Neuronal stem cell (in vitro differentiated cells): ENCODE data around the gene SRRD.

Experiments used
- DNase-seq: peaks from one replicate; pipeline ENCODE4 v3.0.0-alpha.2; 2013; ENCODE audit warnings: low spot score
- H2AFZ ChIP-seq: one replicate; pipeline ENCODE4 v1.6.1; 2013; ENCODE audit warnings: mild to moderate bottlenecking, low read length, inconsistent platforms
- H2AK5ac ChIP-seq: 2 replicates; pipeline ENCODE4 v1.6.1; 2013; ENCODE audit warnings: low read depth, mild to moderate bottlenecking, inconsistent platforms, low read length, moderate library complexity, mixed read lengths
- H2BK120ac ChIP-seq: 2 replicates; pipeline ENCODE4 v1.6.1; 2013; ENCODE audit warnings: low read depth, mild to moderate bottlenecking, inconsistent platforms, low read length, moderate library complexity, mixed read lengths
- H2BK12ac ChIP-seq: one replicate; pipeline ENCODE4 v1.6.1; 2013; ENCODE audit warnings: low read length, inconsistent platforms
- H2BK15ac ChIP-seq: 2 replicates; pipeline ENCODE4 v1.6.1; 2013; ENCODE audit warnings: mild to moderate bottlenecking, low read length, inconsistent platforms, mixed read lengths
- H2BK5ac ChIP-seq: one replicate; pipeline ENCODE4 v1.6.1; 2013; ENCODE audit warnings: inconsistent platforms, mild to moderate bottlenecking, low read length, moderate library complexity
- H3K14ac ChIP-seq: one replicate; pipeline ENCODE4 v1.6.1; 2013; ENCODE audit warnings: low read length, inconsistent platforms
- H3K18ac ChIP-seq: 2 replicates; pipeline ENCODE4 v1.6.1; 2013; ENCODE audit warnings: low read length, inconsistent platforms
- H3K23ac ChIP-seq: 2 replicates; pipeline ENCODE4 v1.6.1; 2013; ENCODE audit warnings: low read depth, mild to moderate bottlenecking, mixed read lengths, low read length, inconsistent platforms; ENCODE audit not compliant: poor library complexity
- H3K27ac ChIP-seq: replicated peaks from 3 replicates; pipeline ENCODE4 v1.5.1; 2013; ENCODE audit warnings: low read length, inconsistent platforms
- H3K27me3 ChIP-seq, 3 experiments: 2 replicates each; pipeline ENCODE4 v1.6.1; 2013; ENCODE audit warnings: low read length in 3 of 3, mild to moderate bottlenecking in 2 of 3, inconsistent platforms in 1 of 3, low read depth in 1 of 3, mixed read lengths in 1 of 3, moderate library complexity in 1 of 3; ENCODE audit not compliant: control insufficient read depth in 3 of 3, insufficient read depth in 3 of 3
- H3K36me3 ChIP-seq, 2 donors: replicated peaks in 1 of 2; 2 replicates each; pipeline ENCODE4 v1.6.1; 2013; ENCODE audit warnings: low read length in 2 of 2; ENCODE audit not compliant: control insufficient read depth in 2 of 2, insufficient read depth in 2 of 2
- H3K4ac ChIP-seq: 2 replicates; pipeline ENCODE4 v1.6.1; 2013; ENCODE audit warnings: inconsistent platforms, mild to moderate bottlenecking, low read length, moderate library complexity
- H3K4me1 ChIP-seq, 2 donors: 1 replicate in 1 of 2; 2 replicates in 1 of 2; pipeline ENCODE4 v1.6.1; 2013; ENCODE audit warnings: low read length in 2 of 2, low read depth in 1 of 2; ENCODE audit not compliant: control insufficient read depth in 2 of 2, insufficient read depth in 1 of 2
- H3K4me2 ChIP-seq: one replicate; pipeline ENCODE4 v1.6.1; 2013; ENCODE audit warnings: mild to moderate bottlenecking, low read length, inconsistent platforms; ENCODE audit not compliant: insufficient read depth, poor library complexity, severe bottlenecking
- H3K4me3 ChIP-seq, 2 donors: 2 replicates each; pipeline ENCODE4 v1.5.1; 2013; ENCODE audit warnings: low read length in 2 of 2, mild to moderate bottlenecking in 2 of 2, inconsistent platforms in 1 of 2, moderate library complexity in 1 of 2
- H3K79me1 ChIP-seq: one replicate; pipeline ENCODE4 v1.6.1; 2013; ENCODE audit warnings: low read depth, mild to moderate bottlenecking, inconsistent platforms, low read length, moderate library complexity
- H3K9ac ChIP-seq: one replicate; pipeline ENCODE4 v1.6.1; 2013; ENCODE audit warnings: mild to moderate bottlenecking, low read depth, low read length, inconsistent platforms; ENCODE audit not compliant: poor library complexity
- H3K9me3 ChIP-seq, 2 donors: replicated peaks in 1 of 2; 2 replicates each; pipeline versions ENCODE3 to v1.6.1; 2013; ENCODE audit warnings: low read length in 2 of 2, mild to moderate bottlenecking in 2 of 2, inconsistent platforms in 1 of 2, low read depth in 1 of 2, mixed read lengths in 1 of 2, moderate library complexity in 1 of 2; ENCODE audit not compliant: control insufficient read depth in 2 of 2, insufficient read depth in 1 of 2
- H4K8ac ChIP-seq: one replicate; pipeline ENCODE4 v1.6.1; 2013; ENCODE audit warnings: low read depth, mild to moderate bottlenecking, inconsistent platforms, low read length, moderate library complexity
- H4K91ac ChIP-seq: one replicate; pipeline ENCODE4 v1.6.1; 2013; ENCODE audit warnings: low read length, low read depth, mild to moderate bottlenecking, inconsistent platforms; ENCODE audit not compliant: poor library complexity
- WGBS, 2 donors: extraction: QIAGEN DNeasy Blood & Tissue Kit; methylation state at CpG; one replicate each; pipeline ENCODE4 v1.1.7; 2013; ENCODE audit warnings: missing lambda C conversion rate in 2 of 2, mixed read lengths in 1 of 2; ENCODE audit not compliant: insufficient read length in 2 of 2, insufficient replicate concordance in 1 of 2; ENCODE audit errors: extremely low coverage in 2 of 2; 5-methylcytosine and 5-hydroxymethylcytosine counted together

Gene SRRD

GRCh38 chr22:26534171-26534855 is 50.6 kb downstream of the SRRD start:
- H2AFZ ChIP-seq, result no peak overlapping the region
- no peak overlapping the region for H4K8ac ChIP-seq
- H4K91ac ChIP-seq, result no peak overlapping the region
- H2BK5ac ChIP-seq, result no peak overlapping the region
- no peak overlapping the region for H3K23ac ChIP-seq
- H3K9me3 ChIP-seq, result peaks cover 0 to 2% of the 10 kb centered on the region in 2 donors
- H3K4me3 ChIP-seq, result no peak overlapping the region
- H3K18ac ChIP-seq, result no peak overlapping the region
- H3K27ac ChIP-seq, result no peak overlapping the region
- no peak overlapping the region for H2BK12ac ChIP-seq
- WGBS, 2 donors, result no CpG with 5 or more reads among the region's 7 CpGs
- DNase-seq, result no peak
- H3K14ac ChIP-seq, result no peak overlapping the region
- peaks cover 10 to 93% of the 10 kb centered on the region in 2 donors for H3K36me3 ChIP-seq
- no peaks in the 10 kb centered on the region for H3K27me3 ChIP-seq
- no peaks in the 10 kb centered on the region for H3K79me1 ChIP-seq
- H2AK5ac ChIP-seq, result no peak overlapping the region
- H2BK120ac ChIP-seq, result no peak overlapping the region
- no peak overlapping the region for H2BK15ac ChIP-seq
- H3K9ac ChIP-seq, result peak overlapping the region; percentile 51
- H3K4ac ChIP-seq, result no peak overlapping the region
- peaks cover 0 to 1% of the 10 kb centered on the region in 2 donors for H3K4me1 ChIP-seq
- H3K4me2 ChIP-seq, result no peak overlapping the region

GRCh38 chr22:26534874-26535602 is 51.4 kb downstream of the SRRD start:
- Histone ChIP-seq H2BK12ac (no peak overlapping the region), H3K27me3 (no peaks in the 10 kb centered on the region), H3K4me2 (no peak overlapping the region), H3K4ac (no peak overlapping the region), H4K8ac (no peak overlapping the region), H3K18ac (no peak overlapping the region), H2BK15ac (no peak overlapping the region), H2AFZ (no peak overlapping the region), H3K4me1 (peaks cover 0 to 1% of the 10 kb centered on the region in 2 donors), H2BK120ac (no peak overlapping the region), H3K23ac (no peak overlapping the region), H3K14ac (no peak overlapping the region), H2BK5ac (no peak overlapping the region), H4K91ac (no peak overlapping the region), H2AK5ac (no peak overlapping the region), H3K9ac (no peak overlapping the region), H3K4me3 (no peak overlapping the region), H3K9me3 (peaks cover 0 to 2% of the 10 kb centered on the region in 2 donors), H3K36me3 (peaks cover 10 to 91% of the 10 kb centered on the region in 2 donors), H3K27ac (no peak overlapping the region), H3K79me1 (no peaks in the 10 kb centered on the region)
- WGBS, 2 donors, result no CpG with 5 or more reads among the region's 13 CpGs
- no peak for DNase-seq

GRCh38 chr22:26535603-26535908 is 51.9 kb downstream of the SRRD start:
- no peak overlapping the region for H3K27ac ChIP-seq
- H3K4me2 ChIP-seq, result no peak overlapping the region
- H2BK5ac ChIP-seq, result no peak overlapping the region
- H2AFZ ChIP-seq, result no peak overlapping the region
- H2AK5ac ChIP-seq, result no peak overlapping the region
- no peak overlapping the region for H3K9ac ChIP-seq
- H3K4me3 ChIP-seq, result no peak overlapping the region
- H3K4ac ChIP-seq, result no peak overlapping the region
- no peak overlapping the region for H2BK120ac ChIP-seq
- WGBS, 2 donors, result no CpG with 5 or more reads among the region's 3 CpGs
- H2BK15ac ChIP-seq, result no peak overlapping the region
- peaks cover 0 to 2% of the 10 kb centered on the region in 2 donors for H3K9me3 ChIP-seq
- H3K27me3 ChIP-seq, result no peaks in the 10 kb centered on the region
- no peak overlapping the region for H4K8ac ChIP-seq
- H3K18ac ChIP-seq, result no peak overlapping the region
- peaks cover 10 to 91% of the 10 kb centered on the region in 2 donors for H3K36me3 ChIP-seq
- H3K14ac ChIP-seq, result no peak overlapping the region
- H3K79me1 ChIP-seq, result no peaks in the 10 kb centered on the region
- no peak overlapping the region for H2BK12ac ChIP-seq
- no peak for DNase-seq
- no peak overlapping the region for H4K91ac ChIP-seq
- peaks cover 0 to 1% of the 10 kb centered on the region in 2 donors for H3K4me1 ChIP-seq
- H3K23ac ChIP-seq, result no peak overlapping the region

- H3K4me3 ChIP-seq, result no peak overlapping the region
- H3K9me3 ChIP-seq, result peaks cover 0 to 2% of the 10 kb centered on the region in 2 donors
- H2BK12ac ChIP-seq, result no peak overlapping the region
- no peak overlapping the region for H2AFZ ChIP-seq
- H3K23ac ChIP-seq, result no peak overlapping the region
- no peak overlapping the region for H3K18ac ChIP-seq
- DNase-seq, result no peak
- H2BK120ac ChIP-seq, result no peak overlapping the region
- no CpG with 5 or more reads among the region's 12 CpGs for WGBS, 2 donors
- no peak overlapping the region for H2BK5ac ChIP-seq
- H2BK15ac ChIP-seq, result no peak overlapping the region
- H4K91ac ChIP-seq, result no peak overlapping the region
- H3K4me2 ChIP-seq, result no peak overlapping the region
- peaks cover 14 to 93% of the 10 kb centered on the region in 2 donors for H3K36me3 ChIP-seq
- H3K4ac ChIP-seq, result no peak overlapping the region
- no peak overlapping the region for H3K27ac ChIP-seq
- H2AK5ac ChIP-seq, result no peak overlapping the region
- peaks cover 2% of the 10 kb centered on the region for H3K79me1 ChIP-seq
- H3K14ac ChIP-seq, result no peak overlapping the region
- H4K8ac ChIP-seq, result no peak overlapping the region
- peaks cover 0 to 1% of the 10 kb centered on the region in 2 donors for H3K4me1 ChIP-seq
- no peak overlapping the region for H3K9ac ChIP-seq
- H3K27me3 ChIP-seq, result no peaks in the 10 kb centered on the region
Measured at GRCh38 chr22:26536056-26536761, 52.5 kb downstream of the SRRD start.
